Endothelial cell of umbilical vein (primary cell): ENCODE data around the gene COPS9.

ENCODE experiments used
- EZH2 ChIP-seq: IDR thresholded peaks from 2 replicates; pipeline ENCODE4 v1.6.1; 2012; ENCODE audit warnings: borderline replicate concordance, low read depth, mild to moderate bottlenecking, moderate library complexity, low read length, inconsistent platforms; ENCODE audit not compliant: severe bottlenecking
- FOS ChIP-seq: IDR thresholded peaks from 2 replicates; pipeline ENCODE4 v1.6.1; 2011; ENCODE audit warnings: mild to moderate bottlenecking, low read length, moderate library complexity, borderline replicate concordance; ENCODE audit not compliant: insufficient read depth
- JUN ChIP-seq: IDR thresholded peaks from 2 replicates; pipeline ENCODE4 v1.6.1; 2011; ENCODE audit warnings: borderline replicate concordance, low read depth; ENCODE audit not compliant: insufficient read length, insufficient read depth
- MYC ChIP-seq: IDR thresholded peaks from one replicate; pipeline ENCODE4 v1.6.1; 2011; ENCODE audit warnings: mild to moderate bottlenecking, low read depth, low read length
- POLR2A ChIP-seq: IDR thresholded peaks from 2 replicates; pipeline ENCODE4 v1.6.1; 2012; ENCODE audit warnings: low read depth, mild to moderate bottlenecking, control low read depth, low read length
- POLR2AphosphoS5 ChIP-seq: IDR thresholded peaks from 2 replicates; pipeline ENCODE4 v1.6.1; 2012; ENCODE audit warnings: low read depth, mild to moderate bottlenecking, control low read depth, low read length, moderate library complexity; ENCODE audit not compliant: insufficient read depth
- TF ChIP-seq, protein P1 (sequence below), 2 donors: IDR thresholded peaks; 1 replicate in 1 of 2; 2 replicates in 1 of 2; pipeline ENCODE4 v1.5.1; 2011; ENCODE audit warnings: low read length in 2 of 2, mild to moderate bottlenecking in 2 of 2, moderate library complexity in 2 of 2, control low read depth in 1 of 2, inconsistent platforms in 1 of 2, low read depth in 1 of 2; ENCODE audit not compliant: insufficient read depth in 1 of 2; ENCODE audit errors: extremely low read depth in 1 of 2
- TF ChIP-seq, protein P2 (sequence below): IDR thresholded peaks from 2 replicates; pipeline ENCODE4 v1.6.1; 2011; ENCODE audit not compliant: insufficient read depth, insufficient read length

DNA sequence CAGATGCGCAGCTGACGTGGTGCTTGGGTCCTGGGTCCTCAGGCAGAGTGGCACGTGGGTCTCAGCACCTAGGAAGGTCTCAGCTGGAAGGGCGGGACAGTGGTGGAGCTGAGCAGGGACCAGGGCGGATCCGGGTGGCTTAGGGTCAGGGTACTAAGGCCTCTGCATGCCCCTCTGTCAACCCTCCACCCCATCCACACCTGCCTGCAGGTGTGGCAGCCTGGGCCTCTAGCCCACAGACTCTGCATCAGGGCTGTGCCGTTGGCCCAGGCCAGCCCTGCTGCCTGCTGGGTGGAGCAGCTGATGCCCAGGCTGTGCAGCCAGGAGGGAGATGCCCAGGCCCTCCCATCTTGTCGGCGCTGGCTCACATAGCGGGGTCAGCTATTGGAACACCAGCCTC is 28.9 kb upstream of the COPS9 start:
- TF ChIP-seq, protein P1, sequence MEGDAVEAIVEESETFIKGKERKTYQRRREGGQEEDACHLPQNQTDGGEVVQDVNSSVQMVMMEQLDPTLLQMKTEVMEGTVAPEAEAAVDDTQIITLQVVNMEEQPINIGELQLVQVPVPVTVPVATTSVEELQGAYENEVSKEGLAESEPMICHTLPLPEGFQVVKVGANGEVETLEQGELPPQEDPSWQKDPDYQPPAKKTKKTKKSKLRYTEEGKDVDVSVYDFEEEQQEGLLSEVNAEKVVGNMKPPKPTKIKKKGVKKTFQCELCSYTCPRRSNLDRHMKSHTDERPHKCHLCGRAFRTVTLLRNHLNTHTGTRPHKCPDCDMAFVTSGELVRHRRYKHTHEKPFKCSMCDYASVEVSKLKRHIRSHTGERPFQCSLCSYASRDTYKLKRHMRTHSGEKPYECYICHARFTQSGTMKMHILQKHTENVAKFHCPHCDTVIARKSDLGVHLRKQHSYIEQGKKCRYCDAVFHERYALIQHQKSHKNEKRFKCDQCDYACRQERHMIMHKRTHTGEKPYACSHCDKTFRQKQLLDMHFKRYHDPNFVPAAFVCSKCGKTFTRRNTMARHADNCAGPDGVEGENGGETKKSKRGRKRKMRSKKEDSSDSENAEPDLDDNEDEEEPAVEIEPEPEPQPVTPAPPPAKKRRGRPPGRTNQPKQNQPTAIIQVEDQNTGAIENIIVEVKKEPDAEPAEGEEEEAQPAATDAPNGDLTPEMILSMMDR (IDR thresholded peaks at IDR 0.05; ENCODE audit: extremely low read depth in 1 of 2, insufficient read depth in 1 of 2, low read depth in 1 of 2, low read length in 2 of 2), result no peak
- TF ChIP-seq, protein P2, sequence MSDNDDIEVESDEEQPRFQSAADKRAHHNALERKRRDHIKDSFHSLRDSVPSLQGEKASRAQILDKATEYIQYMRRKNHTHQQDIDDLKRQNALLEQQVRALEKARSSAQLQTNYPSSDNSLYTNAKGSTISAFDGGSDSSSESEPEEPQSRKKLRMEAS, result no peak
- TF ChIP-seq FOS (no peak), POLR2AphosphoS5 (no peak), POLR2A (no peak), EZH2 (no peak), MYC (no peak), JUN (no peak)
